WTC11 (cell line): ENCODE measurements around the gene SPATA13. TPM values are rescaled to one million over a fixed set of nuclear protein-coding genes. Genes with fewer than 3 reads are reported as not detected.

Experiments used
- ATAC-seq: fragments of 200-7000 bp; cut with Tn5 transposase; 2 replicates; pipeline ENCODE4 v1.10.0; 2021; ENCODE audit warnings: mild to moderate bottlenecking, moderate library complexity
- CTCF ChIA-PET: fragments of 300-600 bp; sonication (Branson Sonifier 250); formaldehyde crosslinking; loops from one replicate; lab custom pipeline; 2021; ENCODE audit warnings: antibody characterized with exemption; lab: Charles Lee
- POLR2A ChIA-PET: fragments of 350-600 bp; sonication (Branson Sonifier 250); formaldehyde crosslinking; loops from one replicate; lab custom pipeline; 2021; ENCODE audit warnings: antibody characterized with exemption; lab: Charles Lee
- DNase-seq: peaks from one replicate; pipeline ENCODE4 v3.0.0; 2021; ENCODE audit warnings: low spot score
- H3K27ac Mint-ChIP-seq: 2 replicates; pipeline ENCODE4 v1.8.0; 2021; ENCODE audit warnings: mixed read lengths
- H3K27me3 Mint-ChIP-seq: 2 replicates; pipeline ENCODE4 v1.8.0; 2021; ENCODE audit warnings: low read depth, mild to moderate bottlenecking, moderate library complexity, mixed read lengths
- H3K36me3 Mint-ChIP-seq: 2 replicates; pipeline ENCODE4 v1.8.0; 2021; ENCODE audit warnings: mixed read lengths
- H3K4me1 Mint-ChIP-seq: 2 replicates; pipeline ENCODE4 v1.8.0; 2022; ENCODE audit warnings: mixed read lengths
- H3K4me3 Mint-ChIP-seq: 2 replicates; pipeline ENCODE4 v1.8.0; 2021; ENCODE audit warnings: mild to moderate bottlenecking, moderate library complexity, mixed read lengths
- H3K9me3 Mint-ChIP-seq: 2 replicates; pipeline ENCODE4 v1.8.0; 2021; ENCODE audit warnings: mixed read lengths
- ATF1 ChIP-seq: sonication (generic); formaldehyde crosslinking; IDR thresholded peaks from 2 replicates; pipeline ENCODE4 v1.8.1; 2023; ENCODE audit warnings: mild to moderate bottlenecking, moderate library complexity, missing genetic modification reagents
- CREB1 ChIP-seq: sonication (generic); formaldehyde crosslinking; IDR thresholded peaks from 2 replicates; pipeline ENCODE4 v1.8.0; 2023; ENCODE audit warnings: mild to moderate bottlenecking, missing genetic modification reagents
- EMX1 ChIP-seq: fragments of 250-450 bp; sonication (Bioruptor Pico); IDR thresholded peaks from 2 replicates; pipeline ENCODE4 v1.8.0; 2021; ENCODE audit warnings: mild to moderate bottlenecking
- ESRRA ChIP-seq: sonication (generic); formaldehyde crosslinking; IDR thresholded peaks from 2 replicates; pipeline ENCODE4 v1.8.1; 2022; ENCODE audit warnings: mild to moderate bottlenecking, missing genetic modification reagents, borderline replicate concordance
- GTF2I ChIP-seq: fragments of 250-450 bp; sonication (Bioruptor Pico); conservative IDR thresholded peaks from 2 replicates; pipeline ENCODE4 v1.4.0; 2021; ENCODE audit warnings: mild to moderate bottlenecking
- NFATC4 ChIP-seq: fragments of 250-450 bp; sonication (Bioruptor Pico); IDR thresholded peaks from 2 replicates; pipeline ENCODE4 v1.9.0; 2021; ENCODE audit warnings: mild to moderate bottlenecking
- NFYB ChIP-seq: sonication (generic); formaldehyde crosslinking; conservative IDR thresholded peaks from 2 replicates; pipeline ENCODE4 v1.8.0; 2022; ENCODE audit warnings: low read depth, missing genetic modification reagents
- NR1H2 ChIP-seq: sonication (generic); formaldehyde crosslinking; IDR thresholded peaks from 2 replicates; pipeline ENCODE4 v1.9.0; 2021; ENCODE audit warnings: mild to moderate bottlenecking, moderate library complexity, missing genetic modification reagents
- SMAD3 ChIP-seq: sonication (generic); formaldehyde crosslinking; IDR thresholded peaks from 2 replicates; pipeline ENCODE4 v1.8.0; 2022; ENCODE audit warnings: missing genetic modification reagents, mild to moderate bottlenecking, borderline replicate concordance
- TCF7 ChIP-seq: sonication (generic); formaldehyde crosslinking; IDR thresholded peaks from 2 replicates; pipeline ENCODE4 v1.8.0; 2022; ENCODE audit warnings: mild to moderate bottlenecking, low read depth, missing genetic modification reagents, moderate library complexity
- TEAD4 ChIP-seq: sonication (generic); formaldehyde crosslinking; IDR thresholded peaks from 2 replicates; pipeline ENCODE4 v1.8.0; 2022; ENCODE audit warnings: mild to moderate bottlenecking, missing genetic modification reagents
- ZNF121 ChIP-seq: sonication (generic); formaldehyde crosslinking; IDR thresholded peaks from 2 replicates; pipeline ENCODE4 v1.8.0; 2023; ENCODE audit warnings: missing genetic modification reagents
- ZNF416 ChIP-seq: fragments of 250-450 bp; sonication (Bioruptor Pico); IDR thresholded peaks from 2 replicates; pipeline ENCODE4 v1.9.0; 2021; ENCODE audit warnings: mild to moderate bottlenecking, inconsistent platforms
- total RNA-seq: library from RNA; stranded (reverse); gene quantifications from 3 replicates; pipeline ENCODE4 v1.2.3, GENCODE V29; 2021
- TF ChIP-seq, protein P1 (sequence below): fragments of 250-450 bp; sonication (Bioruptor Pico); conservative IDR thresholded peaks from 2 replicates; pipeline ENCODE4 v1.9.0; 2021; ENCODE audit warnings: mild to moderate bottlenecking
- TF ChIP-seq, protein P2 (sequence below): sonication (generic); formaldehyde crosslinking; IDR thresholded peaks from 2 replicates; pipeline ENCODE4 v1.8.0; 2023; ENCODE audit warnings: mild to moderate bottlenecking, missing genetic modification reagents
- TF ChIP-seq, protein P3 (sequence below): sonication (generic); formaldehyde crosslinking; IDR thresholded peaks from 2 replicates; pipeline ENCODE4 v1.8.1; 2023; ENCODE audit warnings: mild to moderate bottlenecking, missing genetic modification reagents
- TF ChIP-seq, protein P4 (sequence below): sonication (generic); formaldehyde crosslinking; IDR thresholded peaks from 2 replicates; pipeline ENCODE4 v1.8.0; 2022; ENCODE audit warnings: mild to moderate bottlenecking, missing genetic modification reagents
- TF ChIP-seq, protein P5 (sequence below): sonication (generic); formaldehyde crosslinking; IDR thresholded peaks from 2 replicates; pipeline ENCODE4 v1.8.0; 2022; ENCODE audit warnings: missing genetic modification reagents
- TF ChIP-seq, protein P6 (sequence below): sonication (generic); formaldehyde crosslinking; IDR thresholded peaks from 2 replicates; pipeline ENCODE4 v1.8.1; 2023; ENCODE audit warnings: mild to moderate bottlenecking, missing genetic modification reagents, borderline replicate concordance
- TF ChIP-seq, protein P7 (sequence below): sonication (generic); formaldehyde crosslinking; IDR thresholded peaks from 2 replicates; pipeline ENCODE4 v1.8.1; 2022; ENCODE audit warnings: missing genetic modification reagents, borderline replicate concordance

Gene SPATA13
- total RNA-seq, 1 experiment from 2014 or later, result 29.0 TPM

DNA sequence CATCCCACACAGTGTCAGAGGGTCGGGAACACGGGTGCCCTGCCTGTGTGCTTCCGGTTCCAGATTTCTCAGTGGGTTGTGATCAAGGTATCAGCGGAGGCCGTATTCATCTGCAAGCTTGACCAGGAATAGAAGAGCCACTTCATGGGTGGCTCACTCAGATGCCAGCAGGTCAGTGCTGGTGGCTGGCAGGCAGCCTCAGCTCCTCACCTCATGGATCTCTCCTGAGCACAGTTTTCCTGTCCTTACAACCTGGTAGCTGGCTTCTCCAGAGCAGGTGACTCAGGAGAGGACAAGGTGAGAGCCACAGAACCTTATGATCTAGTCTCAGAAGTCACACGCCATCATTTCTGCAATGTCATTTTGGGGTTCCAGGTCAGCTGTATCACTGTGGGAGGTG is 44.8 kb upstream of the SPATA13 start:
- ATAC-seq (no peak), DNase-seq (no peak)
- ChIA-PET CTCF (no interaction called here), POLR2A (interaction anchor here (0.9 kb wide), 1 partner anchor 25 kb away, joined by 3 read pairs; no protein-coding TSS in a partner anchor)
- no peak overlapping the region for H3K27ac Mint-ChIP-seq
- H3K4me3 Mint-ChIP-seq, result no peak overlapping the region
- no peaks in the 10 kb centered on the region for H3K27me3 Mint-ChIP-seq
- H3K4me1 Mint-ChIP-seq, result peaks cover 17% of the 10 kb centered on the region
- no peaks in the 10 kb centered on the region for H3K36me3 Mint-ChIP-seq
- no peaks in the 10 kb centered on the region for H3K9me3 Mint-ChIP-seq
- no peak for TF ChIP-seq SMAD3

DNA sequence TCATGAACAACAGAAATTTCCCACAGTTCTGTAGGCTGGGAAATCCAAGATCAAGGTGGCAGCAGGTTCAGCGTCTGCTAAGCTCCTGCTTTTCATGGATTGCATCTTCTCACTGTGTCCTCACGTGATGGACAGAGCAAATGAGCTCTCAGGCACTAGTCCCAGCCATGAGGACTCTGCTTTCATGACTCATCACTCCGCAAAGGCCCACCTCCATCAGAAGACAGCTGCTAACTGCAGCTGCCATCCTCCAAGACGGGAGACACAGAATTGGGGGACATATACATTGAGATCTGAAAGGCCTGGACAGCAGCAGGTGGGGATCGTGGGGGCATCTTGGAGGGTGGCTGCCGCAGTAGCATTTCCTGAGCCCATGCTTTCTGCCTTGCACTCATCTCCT is 44.4 kb upstream of the SPATA13 start:
- Mint-ChIP-seq H3K4me1 (peaks cover 19% of the 10 kb centered on the region), H3K4me3 (no peak overlapping the region), H3K36me3 (no peaks in the 10 kb centered on the region), H3K9me3 (no peaks in the 10 kb centered on the region), H3K27me3 (no peaks in the 10 kb centered on the region), H3K27ac (no peak overlapping the region)
- POLR2A ChIA-PET, result interaction anchor here (0.9 kb wide), 1 partner anchor 24 kb away, joined by 3 read pairs; no protein-coding TSS in a partner anchor
- CTCF ChIA-PET, result no interaction called here
- ATAC-seq (no peak), DNase-seq (no peak)
- TF ChIP-seq, protein P1, sequence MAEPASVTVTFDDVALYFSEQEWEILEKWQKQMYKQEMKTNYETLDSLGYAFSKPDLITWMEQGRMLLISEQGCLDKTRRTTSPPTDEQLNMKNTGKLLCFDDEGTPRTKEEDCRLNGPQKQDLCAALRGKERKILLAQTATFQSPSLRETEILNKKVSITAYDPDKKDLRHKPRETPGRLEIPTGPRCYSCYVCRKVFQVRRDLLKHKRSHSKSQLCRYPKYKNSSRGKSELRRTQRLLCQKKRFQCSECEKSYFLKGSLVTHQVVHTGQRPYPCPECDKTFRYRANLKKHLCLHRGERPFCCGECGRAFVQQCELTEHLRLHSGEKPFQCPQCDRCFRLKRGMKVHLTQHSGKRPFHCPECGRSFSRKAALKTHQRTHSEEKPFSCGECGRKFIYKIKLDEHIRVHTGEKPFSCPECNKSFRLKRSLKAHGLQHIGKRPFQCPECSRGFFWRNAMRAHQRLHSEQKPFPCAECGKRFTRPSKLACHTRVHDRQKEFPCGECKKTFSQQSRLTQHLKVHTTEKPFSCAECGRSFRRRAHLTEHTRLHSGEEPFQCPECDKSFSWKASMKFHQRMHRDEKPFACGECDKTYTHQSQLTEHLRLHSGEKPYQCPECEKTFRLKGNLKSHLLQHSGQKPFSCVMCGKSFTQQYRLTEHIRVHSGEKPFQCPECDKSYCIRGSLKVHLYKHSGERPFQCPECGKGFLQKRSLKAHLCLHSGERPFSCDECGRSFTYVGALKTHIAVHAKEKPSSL (CRISPR knock-in tag), result no peak
- TF ChIP-seq TCF7 (CRISPR knock-in tag) (no peak), NR1H2 (CRISPR knock-in tag) (no peak), GTF2I (CRISPR knock-in tag) (no peak), EMX1 (CRISPR knock-in tag) (no peak), NFATC4 (CRISPR knock-in tag) (no peak), ZNF416 (CRISPR knock-in tag) (no peak), TEAD4 (CRISPR knock-in tag) (no peak), ATF1 (CRISPR knock-in tag) (no peak), ESRRA (no peak), CREB1 (CRISPR knock-in tag) (no peak), ZNF121 (no peak), NFYB (CRISPR knock-in tag) (no peak)
- TF ChIP-seq, protein P2, sequence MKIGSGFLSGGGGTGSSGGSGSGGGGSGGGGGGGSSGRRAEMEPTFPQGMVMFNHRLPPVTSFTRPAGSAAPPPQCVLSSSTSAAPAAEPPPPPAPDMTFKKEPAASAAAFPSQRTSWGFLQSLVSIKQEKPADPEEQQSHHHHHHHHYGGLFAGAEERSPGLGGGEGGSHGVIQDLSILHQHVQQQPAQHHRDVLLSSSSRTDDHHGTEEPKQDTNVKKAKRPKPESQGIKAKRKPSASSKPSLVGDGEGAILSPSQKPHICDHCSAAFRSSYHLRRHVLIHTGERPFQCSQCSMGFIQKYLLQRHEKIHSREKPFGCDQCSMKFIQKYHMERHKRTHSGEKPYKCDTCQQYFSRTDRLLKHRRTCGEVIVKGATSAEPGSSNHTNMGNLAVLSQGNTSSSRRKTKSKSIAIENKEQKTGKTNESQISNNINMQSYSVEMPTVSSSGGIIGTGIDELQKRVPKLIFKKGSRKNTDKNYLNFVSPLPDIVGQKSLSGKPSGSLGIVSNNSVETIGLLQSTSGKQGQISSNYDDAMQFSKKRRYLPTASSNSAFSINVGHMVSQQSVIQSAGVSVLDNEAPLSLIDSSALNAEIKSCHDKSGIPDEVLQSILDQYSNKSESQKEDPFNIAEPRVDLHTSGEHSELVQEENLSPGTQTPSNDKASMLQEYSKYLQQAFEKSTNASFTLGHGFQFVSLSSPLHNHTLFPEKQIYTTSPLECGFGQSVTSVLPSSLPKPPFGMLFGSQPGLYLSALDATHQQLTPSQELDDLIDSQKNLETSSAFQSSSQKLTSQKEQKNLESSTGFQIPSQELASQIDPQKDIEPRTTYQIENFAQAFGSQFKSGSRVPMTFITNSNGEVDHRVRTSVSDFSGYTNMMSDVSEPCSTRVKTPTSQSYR, result no peak
- TF ChIP-seq, protein P3, sequence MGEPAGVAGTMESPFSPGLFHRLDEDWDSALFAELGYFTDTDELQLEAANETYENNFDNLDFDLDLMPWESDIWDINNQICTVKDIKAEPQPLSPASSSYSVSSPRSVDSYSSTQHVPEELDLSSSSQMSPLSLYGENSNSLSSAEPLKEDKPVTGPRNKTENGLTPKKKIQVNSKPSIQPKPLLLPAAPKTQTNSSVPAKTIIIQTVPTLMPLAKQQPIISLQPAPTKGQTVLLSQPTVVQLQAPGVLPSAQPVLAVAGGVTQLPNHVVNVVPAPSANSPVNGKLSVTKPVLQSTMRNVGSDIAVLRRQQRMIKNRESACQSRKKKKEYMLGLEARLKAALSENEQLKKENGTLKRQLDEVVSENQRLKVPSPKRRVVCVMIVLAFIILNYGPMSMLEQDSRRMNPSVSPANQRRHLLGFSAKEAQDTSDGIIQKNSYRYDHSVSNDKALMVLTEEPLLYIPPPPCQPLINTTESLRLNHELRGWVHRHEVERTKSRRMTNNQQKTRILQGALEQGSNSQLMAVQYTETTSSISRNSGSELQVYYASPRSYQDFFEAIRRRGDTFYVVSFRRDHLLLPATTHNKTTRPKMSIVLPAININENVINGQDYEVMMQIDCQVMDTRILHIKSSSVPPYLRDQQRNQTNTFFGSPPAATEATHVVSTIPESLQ, result no peak
- TF ChIP-seq, protein P4, sequence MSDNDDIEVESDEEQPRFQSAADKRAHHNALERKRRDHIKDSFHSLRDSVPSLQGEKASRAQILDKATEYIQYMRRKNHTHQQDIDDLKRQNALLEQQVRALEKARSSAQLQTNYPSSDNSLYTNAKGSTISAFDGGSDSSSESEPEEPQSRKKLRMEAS (CRISPR knock-in tag), result no peak
- TF ChIP-seq, protein P5, sequence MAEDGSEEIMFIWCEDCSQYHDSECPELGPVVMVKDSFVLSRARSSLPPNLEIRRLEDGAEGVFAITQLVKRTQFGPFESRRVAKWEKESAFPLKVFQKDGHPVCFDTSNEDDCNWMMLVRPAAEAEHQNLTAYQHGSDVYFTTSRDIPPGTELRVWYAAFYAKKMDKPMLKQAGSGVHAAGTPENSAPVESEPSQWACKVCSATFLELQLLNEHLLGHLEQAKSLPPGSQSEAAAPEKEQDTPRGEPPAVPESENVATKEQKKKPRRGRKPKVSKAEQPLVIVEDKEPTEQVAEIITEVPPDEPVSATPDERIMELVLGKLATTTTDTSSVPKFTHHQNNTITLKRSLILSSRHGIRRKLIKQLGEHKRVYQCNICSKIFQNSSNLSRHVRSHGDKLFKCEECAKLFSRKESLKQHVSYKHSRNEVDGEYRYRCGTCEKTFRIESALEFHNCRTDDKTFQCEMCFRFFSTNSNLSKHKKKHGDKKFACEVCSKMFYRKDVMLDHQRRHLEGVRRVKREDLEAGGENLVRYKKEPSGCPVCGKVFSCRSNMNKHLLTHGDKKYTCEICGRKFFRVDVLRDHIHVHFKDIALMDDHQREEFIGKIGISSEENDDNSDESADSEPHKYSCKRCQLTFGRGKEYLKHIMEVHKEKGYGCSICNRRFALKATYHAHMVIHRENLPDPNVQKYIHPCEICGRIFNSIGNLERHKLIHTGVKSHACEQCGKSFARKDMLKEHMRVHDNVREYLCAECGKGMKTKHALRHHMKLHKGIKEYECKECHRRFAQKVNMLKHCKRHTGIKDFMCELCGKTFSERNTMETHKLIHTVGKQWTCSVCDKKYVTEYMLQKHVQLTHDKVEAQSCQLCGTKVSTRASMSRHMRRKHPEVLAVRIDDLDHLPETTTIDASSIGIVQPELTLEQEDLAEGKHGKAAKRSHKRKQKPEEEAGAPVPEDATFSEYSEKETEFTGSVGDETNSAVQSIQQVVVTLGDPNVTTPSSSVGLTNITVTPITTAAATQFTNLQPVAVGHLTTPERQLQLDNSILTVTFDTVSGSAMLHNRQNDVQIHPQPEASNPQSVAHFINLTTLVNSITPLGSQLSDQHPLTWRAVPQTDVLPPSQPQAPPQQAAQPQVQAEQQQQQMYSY, result no peak
- TF ChIP-seq, protein P6, sequence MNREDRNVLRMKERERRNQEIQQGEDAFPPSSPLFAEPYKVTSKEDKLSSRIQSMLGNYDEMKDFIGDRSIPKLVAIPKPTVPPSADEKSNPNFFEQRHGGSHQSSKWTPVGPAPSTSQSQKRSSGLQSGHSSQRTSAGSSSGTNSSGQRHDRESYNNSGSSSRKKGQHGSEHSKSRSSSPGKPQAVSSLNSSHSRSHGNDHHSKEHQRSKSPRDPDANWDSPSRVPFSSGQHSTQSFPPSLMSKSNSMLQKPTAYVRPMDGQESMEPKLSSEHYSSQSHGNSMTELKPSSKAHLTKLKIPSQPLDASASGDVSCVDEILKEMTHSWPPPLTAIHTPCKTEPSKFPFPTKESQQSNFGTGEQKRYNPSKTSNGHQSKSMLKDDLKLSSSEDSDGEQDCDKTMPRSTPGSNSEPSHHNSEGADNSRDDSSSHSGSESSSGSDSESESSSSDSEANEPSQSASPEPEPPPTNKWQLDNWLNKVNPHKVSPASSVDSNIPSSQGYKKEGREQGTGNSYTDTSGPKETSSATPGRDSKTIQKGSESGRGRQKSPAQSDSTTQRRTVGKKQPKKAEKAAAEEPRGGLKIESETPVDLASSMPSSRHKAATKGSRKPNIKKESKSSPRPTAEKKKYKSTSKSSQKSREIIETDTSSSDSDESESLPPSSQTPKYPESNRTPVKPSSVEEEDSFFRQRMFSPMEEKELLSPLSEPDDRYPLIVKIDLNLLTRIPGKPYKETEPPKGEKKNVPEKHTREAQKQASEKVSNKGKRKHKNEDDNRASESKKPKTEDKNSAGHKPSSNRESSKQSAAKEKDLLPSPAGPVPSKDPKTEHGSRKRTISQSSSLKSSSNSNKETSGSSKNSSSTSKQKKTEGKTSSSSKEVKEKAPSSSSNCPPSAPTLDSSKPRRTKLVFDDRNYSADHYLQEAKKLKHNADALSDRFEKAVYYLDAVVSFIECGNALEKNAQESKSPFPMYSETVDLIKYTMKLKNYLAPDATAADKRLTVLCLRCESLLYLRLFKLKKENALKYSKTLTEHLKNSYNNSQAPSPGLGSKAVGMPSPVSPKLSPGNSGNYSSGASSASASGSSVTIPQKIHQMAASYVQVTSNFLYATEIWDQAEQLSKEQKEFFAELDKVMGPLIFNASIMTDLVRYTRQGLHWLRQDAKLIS (CRISPR knock-in tag), result no peak
- TF ChIP-seq, protein P7, sequence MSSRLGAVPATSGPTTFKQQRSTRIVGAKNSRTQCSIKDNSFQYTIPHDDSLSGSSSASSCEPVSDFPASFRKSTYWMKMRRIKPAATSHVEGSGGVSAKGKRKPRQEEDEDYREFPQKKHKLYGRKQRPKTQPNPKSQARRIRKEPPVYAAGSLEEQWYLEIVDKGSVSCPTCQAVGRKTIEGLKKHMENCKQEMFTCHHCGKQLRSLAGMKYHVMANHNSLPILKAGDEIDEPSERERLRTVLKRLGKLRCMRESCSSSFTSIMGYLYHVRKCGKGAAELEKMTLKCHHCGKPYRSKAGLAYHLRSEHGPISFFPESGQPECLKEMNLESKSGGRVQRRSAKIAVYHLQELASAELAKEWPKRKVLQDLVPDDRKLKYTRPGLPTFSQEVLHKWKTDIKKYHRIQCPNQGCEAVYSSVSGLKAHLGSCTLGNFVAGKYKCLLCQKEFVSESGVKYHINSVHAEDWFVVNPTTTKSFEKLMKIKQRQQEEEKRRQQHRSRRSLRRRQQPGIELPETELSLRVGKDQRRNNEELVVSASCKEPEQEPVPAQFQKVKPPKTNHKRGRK (CRISPR knock-in tag), result no peak
